Trophoblast cell (in vitro differentiated cells and primary cell): ENCODE results near the gene RS1.
A peak's percentile ranks its signal among the peaks of the same experiment; 100 is the strongest.

Source experiments
- DNase-seq, 2 donors: peaks; one replicate each; pipeline ENCODE4 v3.0.0-alpha.2; 2016
- H2AFZ ChIP-seq: 2 replicates; pipeline ENCODE4 v1.6.1; 2013; ENCODE audit warnings: low read length, moderate library complexity, mild to moderate bottlenecking; ENCODE audit not compliant: insufficient read depth, poor library complexity
- H2AK5ac ChIP-seq: 2 replicates; pipeline ENCODE4 v1.6.1; 2013; ENCODE audit warnings: mild to moderate bottlenecking, low read length
- H2BK120ac ChIP-seq: 2 replicates; pipeline ENCODE4 v1.6.1; 2013; ENCODE audit warnings: low read length, mild to moderate bottlenecking, moderate library complexity; ENCODE audit not compliant: insufficient read depth, poor library complexity
- H2BK12ac ChIP-seq: 2 replicates; pipeline ENCODE4 v1.6.1; 2013; ENCODE audit warnings: mild to moderate bottlenecking, low read length, moderate library complexity
- H2BK5ac ChIP-seq: 2 replicates; pipeline ENCODE4 v1.6.1; 2013; ENCODE audit warnings: low read length, low read depth, moderate library complexity, mild to moderate bottlenecking; ENCODE audit not compliant: poor library complexity
- H3K14ac ChIP-seq: 2 replicates; pipeline ENCODE4 v1.6.1; 2013; ENCODE audit warnings: mild to moderate bottlenecking, low read length
- H3K18ac ChIP-seq: 2 replicates; pipeline ENCODE4 v1.6.1; 2013; ENCODE audit warnings: mild to moderate bottlenecking, low read length
- H3K23ac ChIP-seq: 2 replicates; pipeline ENCODE4 v1.6.1; 2013; ENCODE audit warnings: low read length
- H3K27ac ChIP-seq: 2 replicates; pipeline ENCODE4 v1.5.1; 2013; ENCODE audit warnings: low read depth, mild to moderate bottlenecking, inconsistent platforms, low read length, moderate library complexity
- H3K27me3 ChIP-seq: 2 replicates; pipeline ENCODE4 v1.6.1; 2013; ENCODE audit warnings: inconsistent platforms, mild to moderate bottlenecking, low read length, moderate library complexity; ENCODE audit not compliant: insufficient read depth
- H3K36me3 ChIP-seq, 2 experiments: 1 replicate in 1 of 2; 2 replicates in 1 of 2; pipeline ENCODE4 v1.6.1; 2013; ENCODE audit warnings: low read length in 2 of 2, mild to moderate bottlenecking in 2 of 2, moderate library complexity in 1 of 2; ENCODE audit not compliant: insufficient read depth in 2 of 2, control insufficient read depth in 1 of 2
- H3K4ac ChIP-seq: 2 replicates; pipeline ENCODE4 v1.6.1; 2013; ENCODE audit warnings: low read depth, mild to moderate bottlenecking, low read length, moderate library complexity
- H3K4me1 ChIP-seq, 2 experiments: 1 replicate in 1 of 2; 2 replicates in 1 of 2; pipeline ENCODE4 v1.6.1; 2013; ENCODE audit warnings: low read length in 2 of 2, mild to moderate bottlenecking in 2 of 2, moderate library complexity in 1 of 2; ENCODE audit not compliant: insufficient read depth in 2 of 2, control insufficient read depth in 1 of 2
- H3K4me2 ChIP-seq: 2 replicates; pipeline ENCODE4 v1.6.1; 2013; ENCODE audit warnings: inconsistent platforms, mild to moderate bottlenecking, low read length, moderate library complexity
- H3K4me3 ChIP-seq: 2 replicates; pipeline ENCODE4 v1.5.1; 2013; ENCODE audit warnings: mild to moderate bottlenecking, low read depth, low read length, inconsistent platforms
- H3K79me1 ChIP-seq: one replicate; pipeline ENCODE4 v1.6.1; 2013; ENCODE audit warnings: low read length
- H3K79me2 ChIP-seq: 2 replicates; pipeline ENCODE4 v1.6.1; 2013; ENCODE audit warnings: low read length, mild to moderate bottlenecking; ENCODE audit not compliant: control insufficient read depth, insufficient read depth, poor library complexity
- H3K9ac ChIP-seq: 2 replicates; pipeline ENCODE4 v1.6.1; 2013; ENCODE audit warnings: mild to moderate bottlenecking, low read length
- H3K9me3 ChIP-seq: 2 replicates; pipeline ENCODE4 v1.6.1; 2013; ENCODE audit warnings: low read depth, mild to moderate bottlenecking, control low read depth, inconsistent platforms, low read length; ENCODE audit not compliant: insufficient read depth
- H4K12ac ChIP-seq: 2 replicates; pipeline ENCODE4 v1.6.1; 2013; ENCODE audit warnings: low read depth, mild to moderate bottlenecking, low read length, moderate library complexity
- H4K8ac ChIP-seq: 2 replicates; pipeline ENCODE4 v1.6.1; 2013; ENCODE audit warnings: low read depth, mild to moderate bottlenecking, low read length, moderate library complexity
- H4K91ac ChIP-seq: one replicate; pipeline ENCODE4 v1.6.1; 2013; ENCODE audit warnings: low read depth, mild to moderate bottlenecking, low read length, moderate library complexity
- WGBS: extraction: QIAGEN DNeasy Blood & Tissue Kit; methylation state at CpG from one replicate; pipeline ENCODE4 v1.1.7; 2013; ENCODE audit warnings: missing lambda C conversion rate; ENCODE audit not compliant: insufficient read length, insufficient coverage; ENCODE audit errors: extremely low coverage; 5-methylcytosine and 5-hydroxymethylcytosine counted together

RS1 gene

DNA sequence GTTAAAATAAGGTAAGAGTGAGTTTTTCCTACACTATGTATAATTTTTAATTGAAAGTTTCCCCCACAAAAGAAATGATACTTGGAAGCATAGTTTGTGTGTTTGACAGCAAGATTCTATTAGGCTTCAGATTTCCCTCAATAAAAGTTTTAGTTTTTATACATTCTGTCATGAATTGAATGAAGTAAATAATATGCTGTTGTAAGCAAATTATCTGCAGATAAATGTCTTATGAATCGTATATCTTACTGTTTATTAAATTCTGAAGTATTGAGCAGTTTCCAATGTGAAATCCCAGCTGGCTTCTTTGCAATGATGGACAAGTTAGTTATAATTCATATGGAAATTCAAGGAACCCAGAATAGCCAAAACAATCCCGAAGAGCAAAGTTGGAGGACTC lies 33.5 kb downstream of the RS1 start:
- Histone ChIP-seq H2BK5ac (no peak overlapping the region), H2AK5ac (no peak overlapping the region), H3K27me3 (no peaks in the 10 kb centered on the region), H4K12ac (no peak overlapping the region), H2BK120ac (no peak overlapping the region), H3K14ac (no peak overlapping the region), H3K23ac (no peak overlapping the region), H3K36me3 (no peaks in the 10 kb centered on the region), H3K79me1 (no peaks in the 10 kb centered on the region), H2AFZ (no peak overlapping the region), H3K9ac (no peak overlapping the region), H3K4me1 (no peaks in the 10 kb centered on the region), H4K8ac (no peak overlapping the region), H2BK12ac (no peak overlapping the region), H3K4me2 (no peak overlapping the region), H3K4me3 (no peak overlapping the region), H3K79me2 (no peaks in the 10 kb centered on the region), H3K27ac (no peak overlapping the region), H3K9me3 (no peaks in the 10 kb centered on the region), H3K18ac (no peak overlapping the region), H3K4ac (no peak overlapping the region), H4K91ac (no peak overlapping the region)
- no peak for DNase-seq
- no CpG with 5 or more reads among the region's 2 CpGs for WGBS

DNA sequence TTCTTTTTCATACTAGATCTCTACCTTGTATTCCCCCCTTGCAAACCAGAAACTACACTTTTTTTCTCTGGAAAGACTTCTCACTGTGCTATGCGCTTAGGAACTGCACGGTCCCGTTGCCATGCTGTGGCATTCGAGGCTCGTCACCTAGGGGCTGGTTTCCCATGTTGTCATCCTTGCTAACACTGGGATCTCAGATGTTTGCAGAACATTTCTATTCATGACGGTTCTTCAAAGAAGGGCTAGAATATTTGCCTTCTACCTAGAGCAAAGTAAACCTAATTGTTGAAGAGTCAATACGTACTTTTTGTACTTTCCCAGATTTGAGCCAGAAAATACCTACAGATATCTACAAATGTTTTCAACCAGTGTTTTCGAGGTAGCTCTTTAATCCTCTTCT lies 41.0 kb downstream of the RS1 start:
- Histone ChIP-seq H3K4ac (no peak overlapping the region), H2AK5ac (no peak overlapping the region), H2BK12ac (no peak overlapping the region), H3K4me1 (no peaks in the 10 kb centered on the region), H3K18ac (no peak overlapping the region), H3K14ac (no peak overlapping the region), H2BK120ac (no peak overlapping the region), H2BK5ac (no peak overlapping the region), H3K9ac (no peak overlapping the region), H4K12ac (no peak overlapping the region), H3K4me2 (no peak overlapping the region), H3K27ac (no peak overlapping the region), H3K23ac (no peak overlapping the region), H3K79me1 (no peaks in the 10 kb centered on the region), H3K9me3 (no peaks in the 10 kb centered on the region), H2AFZ (no peak overlapping the region), H3K36me3 (peaks cover 3 to 6% of the 10 kb centered on the region in 2 experiments), H4K91ac (no peak overlapping the region), H4K8ac (no peak overlapping the region), H3K79me2 (no peaks in the 10 kb centered on the region), H3K4me3 (no peak overlapping the region), H3K27me3 (no peaks in the 10 kb centered on the region)
- DNase-seq = peak in 1 of 2 donors; percentile 48
- no CpG with 5 or more reads among the region's 8 CpGs for WGBS

DNA sequence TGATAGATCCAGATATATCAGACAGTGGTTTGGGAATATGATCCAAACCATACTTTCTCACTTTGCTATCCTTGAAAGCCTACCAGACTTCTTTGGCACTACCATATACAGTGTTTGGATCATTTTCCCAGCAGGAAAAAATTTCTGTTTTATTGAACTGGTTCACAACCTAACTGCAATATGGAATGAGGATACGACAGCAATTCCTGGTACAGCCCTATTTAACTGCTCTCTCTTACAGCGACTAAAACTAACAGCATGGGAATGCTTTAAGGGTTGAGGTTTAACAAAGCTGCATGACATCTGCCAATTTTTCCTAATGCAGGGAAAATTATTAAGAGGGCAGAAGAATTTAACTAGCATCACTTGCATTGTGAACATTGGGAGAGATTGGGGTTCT lies 47.3 kb downstream of the RS1 start:
- H2BK12ac ChIP-seq = no peak overlapping the region
- no peak overlapping the region for H4K8ac ChIP-seq
- H2AK5ac ChIP-seq = no peak overlapping the region
- no peak overlapping the region for H4K91ac ChIP-seq
- H2BK5ac ChIP-seq = no peak overlapping the region
- DNase-seq = no peak
- H3K4me1 ChIP-seq = peaks cover 0 to 2% of the 10 kb centered on the region in 2 experiments
- no peaks in the 10 kb centered on the region for H3K27me3 ChIP-seq
- no CpG with 5 or more reads among the region's 2 CpGs for WGBS
- no peak overlapping the region for H3K18ac ChIP-seq
- no peak overlapping the region for H3K14ac ChIP-seq
- H3K79me1 ChIP-seq = no peaks in the 10 kb centered on the region
- no peaks in the 10 kb centered on the region for H3K9me3 ChIP-seq
- H3K4ac ChIP-seq = no peak overlapping the region
- H3K4me3 ChIP-seq = no peak overlapping the region
- H3K36me3 ChIP-seq = peaks cover 5 to 10% of the 10 kb centered on the region in 2 experiments
- H2BK120ac ChIP-seq = no peak overlapping the region
- H3K4me2 ChIP-seq = no peak overlapping the region
- H4K12ac ChIP-seq = no peak overlapping the region
- no peak overlapping the region for H3K9ac ChIP-seq
- H3K27ac ChIP-seq = no peak overlapping the region
- no peaks in the 10 kb centered on the region for H3K79me2 ChIP-seq
- no peak overlapping the region for H2AFZ ChIP-seq
- H3K23ac ChIP-seq = no peak overlapping the region

DNA sequence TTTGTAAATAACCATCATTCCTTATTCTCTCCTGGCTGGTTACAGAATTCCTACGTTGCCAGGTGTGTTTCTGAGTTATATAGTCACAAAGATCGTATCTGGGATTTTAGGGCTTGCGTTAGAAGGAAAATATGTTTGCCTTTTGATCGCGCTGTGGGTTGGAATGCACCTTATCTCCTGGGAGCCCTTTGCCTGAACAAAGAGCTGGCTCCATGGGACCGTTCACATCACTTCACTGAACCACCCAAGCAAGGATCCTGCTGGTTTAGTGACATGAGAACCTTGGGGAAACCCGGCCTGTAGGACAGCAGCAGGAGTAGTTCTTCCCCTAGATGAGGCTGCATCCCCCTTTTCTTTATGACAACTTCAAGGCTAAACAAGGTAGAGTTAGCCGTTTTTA lies 51.6 kb downstream of the RS1 start:
- H4K8ac ChIP-seq = no peak overlapping the region
- DNase-seq = peak; percentile 79 to 90
- no peak overlapping the region for H3K9ac ChIP-seq
- H3K4me3 ChIP-seq = no peak overlapping the region
- no peak overlapping the region for H3K4ac ChIP-seq
- H3K79me1 ChIP-seq = no peaks in the 10 kb centered on the region
- H4K91ac ChIP-seq = peak overlapping the region; percentile 0
- no peak overlapping the region for H2AFZ ChIP-seq
- H2BK5ac ChIP-seq = no peak overlapping the region
- H3K36me3 ChIP-seq = peaks cover 2 to 3% of the 10 kb centered on the region in 2 experiments
- no peak overlapping the region for H3K4me2 ChIP-seq
- H3K9me3 ChIP-seq = no peaks in the 10 kb centered on the region
- H4K12ac ChIP-seq = no peak overlapping the region
- WGBS = no CpG with 5 or more reads among the region's 8 CpGs
- H3K23ac ChIP-seq = no peak overlapping the region
- H3K14ac ChIP-seq = no peak overlapping the region
- no peak overlapping the region for H3K27ac ChIP-seq
- H3K18ac ChIP-seq = no peak overlapping the region
- H3K27me3 ChIP-seq = no peaks in the 10 kb centered on the region
- no peak overlapping the region for H2BK120ac ChIP-seq
- H3K79me2 ChIP-seq = no peaks in the 10 kb centered on the region
- peaks cover 3 to 8% of the 10 kb centered on the region in 2 experiments for H3K4me1 ChIP-seq
- H2BK12ac ChIP-seq = no peak overlapping the region
- H2AK5ac ChIP-seq = no peak overlapping the region
